KMS-11 (cell line): Measurements from ENCODE around the gene LEPROT.
"Not testable (repeated sequence)": the region's sequence is repeated elsewhere in the genome, so short reads cannot be mapped to it uniquely, and the experiment has no call there.

Experiments
- H2AFZ ChIP-seq: fragments of 200-600 bp; sonication (generic); 2 replicates; pipeline ENCODE4 v1.6.1; 2016; ENCODE audit warnings: antibody characterized with exemption, mixed run types, low read depth
- H3K27ac ChIP-seq: fragments of 200-600 bp; sonication (generic); 2 replicates; pipeline ENCODE4 v1.6.1; 2016; ENCODE audit warnings: mild to moderate bottlenecking, mixed run types
- H3K27me3 ChIP-seq: fragments of 200-600 bp; sonication (generic); 2 replicates; pipeline ENCODE4 v1.6.1; 2017; ENCODE audit warnings: mild to moderate bottlenecking, low read depth, mixed run types, moderate library complexity; ENCODE audit not compliant: insufficient read depth
- H3K36me3 ChIP-seq: fragments of 200-600 bp; sonication (generic); 2 replicates; pipeline ENCODE4 v1.6.1; 2017; ENCODE audit warnings: mild to moderate bottlenecking, mixed run types; ENCODE audit not compliant: insufficient read depth
- H3K4me1 ChIP-seq: fragments of 200-600 bp; sonication (generic); 2 replicates; pipeline ENCODE4 v1.6.1; 2016; ENCODE audit warnings: mild to moderate bottlenecking, low read depth, mixed run types; ENCODE audit not compliant: poor library complexity, severe bottlenecking
- H3K4me2 ChIP-seq: fragments of 200-600 bp; sonication (generic); 2 replicates; pipeline ENCODE4 v1.7.0; 2016; ENCODE audit warnings: mild to moderate bottlenecking, mixed run types
- H3K4me3 ChIP-seq: fragments of 200-600 bp; sonication (generic); IDR thresholded peaks from 2 replicates; pipeline ENCODE4 v1.6.1; 2017; ENCODE audit warnings: low read depth, low read length, mixed read lengths; ENCODE audit not compliant: insufficient read depth
- H3K79me2 ChIP-seq: fragments of 200-600 bp; sonication (generic); 2 replicates; pipeline ENCODE4 v1.6.1; 2016; ENCODE audit warnings: low read depth, mixed run types; ENCODE audit not compliant: insufficient read depth
- H3K9ac ChIP-seq: fragments of 200-600 bp; sonication (generic); 2 replicates; pipeline ENCODE4 v1.6.1; 2016; ENCODE audit warnings: mild to moderate bottlenecking, mixed run types
- H4K20me1 ChIP-seq: fragments of 200-600 bp; sonication (generic); 2 replicates; pipeline ENCODE4 v1.6.1; 2016; ENCODE audit warnings: mild to moderate bottlenecking, mixed run types; ENCODE audit not compliant: insufficient read depth
- CTCF ChIP-seq: fragments of 200-600 bp; sonication (generic); conservative IDR thresholded peaks from 2 replicates; pipeline ENCODE4 v1.6.1; 2017; ENCODE audit warnings: low read depth, mild to moderate bottlenecking, antibody characterized with exemption, low read length, moderate library complexity, mixed read lengths

LEPROT gene

DNA sequence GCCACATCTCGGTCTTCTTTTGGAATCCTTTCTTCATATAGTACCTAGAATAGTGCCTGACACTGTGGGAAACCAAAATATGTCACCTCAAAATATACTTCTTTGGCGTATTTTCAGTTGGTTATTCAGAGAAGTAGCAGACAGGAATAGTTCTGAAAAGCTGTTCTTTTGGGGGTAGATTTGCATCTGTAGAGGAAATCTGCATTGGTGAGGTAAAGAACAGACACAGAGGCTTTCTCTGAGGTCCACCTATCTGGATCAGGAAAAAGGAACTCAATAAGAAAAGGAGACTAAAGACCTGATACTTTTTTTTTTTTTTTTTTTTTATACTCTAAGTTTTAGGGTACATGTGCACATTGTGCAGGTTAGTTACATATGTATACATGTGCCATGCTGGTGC lies 23.2 kb downstream of the LEPROT start:
- no peak overlapping the region for H3K4me2 ChIP-seq
- H3K27ac ChIP-seq: no peak overlapping the region
- no peak overlapping the region for H3K4me3 ChIP-seq
- TF ChIP-seq CTCF: no peak
- no peaks in the 10 kb centered on the region for H3K79me2 ChIP-seq
- H3K4me1 ChIP-seq: no peaks in the 10 kb centered on the region
- H2AFZ ChIP-seq: no peak overlapping the region
- no peaks in the 10 kb centered on the region for H3K36me3 ChIP-seq
- no peak overlapping the region for H3K9ac ChIP-seq
- H4K20me1 ChIP-seq: no peaks in the 10 kb centered on the region
- no peaks in the 10 kb centered on the region for H3K27me3 ChIP-seq

- no peak overlapping the region for H3K4me2 ChIP-seq
- no peak for TF ChIP-seq CTCF
- H3K4me3 ChIP-seq: no peak overlapping the region
- no peaks in the 10 kb centered on the region for H3K4me1 ChIP-seq
- H3K27ac ChIP-seq: no peak overlapping the region
- H3K27me3 ChIP-seq: no peaks in the 10 kb centered on the region
- H3K9ac ChIP-seq: no peak overlapping the region
- no peaks in the 10 kb centered on the region for H3K36me3 ChIP-seq
- no peaks in the 10 kb centered on the region for H3K79me2 ChIP-seq
- no peaks in the 10 kb centered on the region for H4K20me1 ChIP-seq
- H2AFZ ChIP-seq: no peak overlapping the region
These were observed 23.7 kb downstream of the LEPROT start for GRCh38 chr1:65444128-65444640.

DNA sequence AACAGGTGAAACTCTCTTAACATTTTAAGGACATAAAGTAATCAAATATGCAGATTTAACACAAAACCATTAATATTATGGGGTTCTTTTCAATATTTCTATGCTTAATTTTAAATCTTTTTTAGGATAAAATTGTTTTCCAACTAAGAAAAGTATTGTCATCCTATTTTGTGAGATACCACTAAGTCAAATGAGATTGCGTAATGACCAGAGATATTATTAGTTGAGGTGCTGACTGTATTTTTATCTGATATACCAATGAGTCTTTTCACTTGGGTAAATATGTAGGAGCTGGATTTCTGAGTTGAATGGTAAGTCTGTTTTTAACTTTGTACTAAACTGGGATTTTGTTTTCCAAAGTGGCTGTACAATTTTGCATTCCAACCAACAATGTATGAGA lies 25.4 kb downstream of the LEPROT start:
- TF ChIP-seq CTCF: no peak
- H3K27me3 ChIP-seq: no peaks in the 10 kb centered on the region
- H3K79me2 ChIP-seq: no peaks in the 10 kb centered on the region
- no peaks in the 10 kb centered on the region for H3K4me1 ChIP-seq
- H4K20me1 ChIP-seq: no peaks in the 10 kb centered on the region
- no peak overlapping the region for H3K4me3 ChIP-seq
- no peak overlapping the region for H3K9ac ChIP-seq
- no peak overlapping the region for H2AFZ ChIP-seq
- no peaks in the 10 kb centered on the region for H3K36me3 ChIP-seq
- H3K27ac ChIP-seq: no peak overlapping the region
- H3K4me2 ChIP-seq: no peak overlapping the region

- H2AFZ ChIP-seq: no peak overlapping the region
- no peaks in the 10 kb centered on the region for H3K27me3 ChIP-seq
- no peak overlapping the region for H3K27ac ChIP-seq
- TF ChIP-seq CTCF: no peak
- no peak overlapping the region for H3K4me2 ChIP-seq
- no peak overlapping the region for H3K9ac ChIP-seq
- no peaks in the 10 kb centered on the region for H3K4me1 ChIP-seq
- no peaks in the 10 kb centered on the region for H3K79me2 ChIP-seq
- H4K20me1 ChIP-seq: no peaks in the 10 kb centered on the region
- H3K36me3 ChIP-seq: no peaks in the 10 kb centered on the region
- no peak overlapping the region for H3K4me3 ChIP-seq
These were observed 28.9 kb downstream of the LEPROT start for GRCh38 chr1:65449214-65449823.

DNA sequence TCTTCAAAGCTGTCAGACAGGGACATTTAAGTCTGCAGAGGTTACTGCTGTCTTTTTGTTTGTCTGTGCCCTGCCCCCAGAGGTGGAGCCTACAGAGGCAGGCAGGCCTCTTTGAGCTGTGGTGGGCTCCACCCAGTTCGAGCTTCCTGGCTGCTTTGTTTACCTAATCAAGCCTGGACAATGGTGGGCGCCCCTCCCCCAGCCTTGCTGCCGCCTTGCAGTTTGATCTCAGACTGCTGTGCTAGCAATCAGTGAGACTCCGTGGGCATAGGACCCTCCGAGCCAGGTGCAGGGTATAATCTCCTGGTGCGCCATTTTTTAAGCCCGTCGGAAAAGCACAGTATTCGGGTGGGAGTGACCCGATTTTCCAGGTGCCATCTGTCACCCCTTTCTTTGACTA lies 35.2 kb downstream of the LEPROT start:
- H4K20me1 ChIP-seq, H2AFZ ChIP-seq, H3K4me1 ChIP-seq, H3K36me3 ChIP-seq, H3K4me3 ChIP-seq, H3K27ac ChIP-seq, H3K27me3 ChIP-seq, H3K79me2 ChIP-seq, H3K9ac ChIP-seq, H3K4me2 ChIP-seq: not testable (repeated sequence)
